Brain pericyte (primary cell): ENCODE data around the gene SMC1B.
"Not testable (repeated sequence)": the region's sequence is repeated elsewhere in the genome, so short reads cannot be mapped to it uniquely, and the experiment has no call there.

ENCODE experiments used
- DNase-seq: peaks from one replicate; pipeline ENCODE4 v3.0.0-alpha.2; 2012; ENCODE audit warnings: low read depth, low spot score

The SMC1B gene

GRCh38 chr22:45444168-45444567, 30.8 kb upstream of the SMC1B start:
- no peak for DNase-seq

GRCh38 chr22:45442116-45442515, 28.7 kb upstream of the SMC1B start:
- DNase-seq, result no peak

- DNase-seq, result no peak
Measured at GRCh38 chr22:45441138-45441537, 27.7 kb upstream of the SMC1B start.

- DNase-seq, result not testable (repeated sequence)
Measured at GRCh38 chr22:45440688-45441087, 27.3 kb upstream of the SMC1B start.

GRCh38 chr22:45438336-45438735, 24.9 kb upstream of the SMC1B start:
- no peak for DNase-seq

GRCh38 chr22:45436871-45437517, 23.6 kb upstream of the SMC1B start:
- DNase-seq, result not testable (repeated sequence)

GRCh38 chr22:45435544-45436139, 22.2 kb upstream of the SMC1B start:
- DNase-seq, result peak; percentile 70

- no peak for DNase-seq
Measured at GRCh38 chr22:45434981-45435380, 21.6 kb upstream of the SMC1B start.

GRCh38 chr22:45430871-45431270, 17.5 kb upstream of the SMC1B start:
- DNase-seq, result no peak

- DNase-seq, result no peak
Measured at GRCh38 chr22:45429981-45430775, 16.8 kb upstream of the SMC1B start.

GRCh38 chr22:45429424-45429823, 16.0 kb upstream of the SMC1B start:
- no peak for DNase-seq

GRCh38 chr22:45428391-45429385, 15.3 kb upstream of the SMC1B start:
- DNase-seq, result no peak

GRCh38 chr22:45427114-45427513, 13.7 kb upstream of the SMC1B start:
- DNase-seq, result no peak

GRCh38 chr22:45426387-45426786, 13.0 kb upstream of the SMC1B start:
- DNase-seq, result no peak

- no peak for DNase-seq
Measured at GRCh38 chr22:45425531-45426265, 12.3 kb upstream of the SMC1B start.

- no peak for DNase-seq
Measured at GRCh38 chr22:45425101-45425500, 11.7 kb upstream of the SMC1B start.

GRCh38 chr22:45424241-45424731, 10.9 kb upstream of the SMC1B start:
- DNase-seq, result no peak

GRCh38 chr22:45423524-45423923, 10.1 kb upstream of the SMC1B start:
- no peak for DNase-seq

- no peak for DNase-seq
Measured at GRCh38 chr22:45422237-45422983, 9.0 kb upstream of the SMC1B start.
